GM19351 (cell line): ENCODE results near the gene ITPK1.

Experiments used
- ATAC-seq: cut with Tn5 transposase; IDR thresholded peaks from one replicate; pipeline ENCODE4 v1.9.1; 2021; ENCODE audit warnings: mild to moderate bottlenecking, moderate library complexity; ENCODE audit not compliant: unreplicated experiment

Gene ITPK1

DNA sequence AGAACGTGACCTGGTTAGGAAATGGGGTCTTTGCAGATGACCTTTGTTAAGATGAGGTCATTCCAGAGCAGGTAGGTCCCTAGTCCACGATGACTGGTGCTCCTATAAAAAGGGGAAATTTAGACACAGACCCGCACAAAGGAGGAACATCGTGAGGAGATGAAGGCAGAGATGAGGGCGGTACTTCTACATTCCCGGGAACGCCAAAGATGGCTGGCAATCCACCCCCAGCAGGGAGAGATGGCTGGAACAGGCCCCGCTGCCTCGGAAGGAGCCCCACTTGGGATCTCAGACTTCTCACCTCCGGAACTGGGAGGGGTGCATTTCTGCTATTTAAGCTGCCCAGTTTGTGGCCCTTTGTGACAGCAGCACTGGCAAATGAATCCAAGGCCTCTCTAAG is 85.0 kb downstream of the ITPK1 start:
- no peak for ATAC-seq

DNA sequence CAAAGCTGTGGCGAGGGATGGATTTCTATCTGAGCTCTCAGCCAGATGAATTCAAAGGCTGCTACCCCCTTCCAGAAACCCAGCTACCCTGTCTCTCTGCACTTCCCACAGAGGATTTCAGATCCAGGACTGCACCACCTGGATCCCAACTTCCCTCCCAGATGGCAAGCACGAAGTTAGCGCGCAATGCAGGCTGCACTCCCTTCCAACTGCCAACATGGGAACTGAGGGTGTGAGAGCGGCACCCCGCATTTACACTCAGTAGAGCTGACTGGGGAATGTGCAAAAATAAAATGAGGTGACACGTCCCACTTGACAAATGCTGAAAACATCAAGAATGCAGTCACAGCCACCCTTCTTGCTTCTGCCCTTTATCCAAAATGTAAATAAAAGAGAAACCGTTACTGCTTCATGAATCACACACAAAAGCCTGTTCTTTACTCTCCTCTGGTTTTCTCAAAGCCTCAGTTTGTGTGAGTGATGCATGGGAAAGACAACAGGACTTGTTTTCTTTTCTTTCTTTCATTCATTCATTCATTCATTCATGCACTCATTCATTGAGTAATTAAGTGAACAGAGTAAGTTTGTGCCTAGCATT is 85.7 kb downstream of the ITPK1 start:
- no peak for ATAC-seq

- ATAC-seq: no peak
Observed at GRCh38 chr14:93029417-93029816, 86.3 kb downstream of the ITPK1 start.

GRCh38 chr14:93028724-93029076 is 87.0 kb downstream of the ITPK1 start:
- no peak for ATAC-seq

GRCh38 chr14:93027810-93028723 is 87.7 kb downstream of the ITPK1 start:
- no peak for ATAC-seq

- no peak for ATAC-seq
Observed at GRCh38 chr14:93026339-93026738, 89.4 kb downstream of the ITPK1 start.

GRCh38 chr14:93025055-93025454 is 90.7 kb downstream of the ITPK1 start:
- no peak for ATAC-seq

GRCh38 chr14:93024493-93024892 is 91.2 kb downstream of the ITPK1 start:
- no peak for ATAC-seq

- ATAC-seq: no peak
Observed at GRCh38 chr14:93023802-93024434, 91.8 kb downstream of the ITPK1 start.

DNA sequence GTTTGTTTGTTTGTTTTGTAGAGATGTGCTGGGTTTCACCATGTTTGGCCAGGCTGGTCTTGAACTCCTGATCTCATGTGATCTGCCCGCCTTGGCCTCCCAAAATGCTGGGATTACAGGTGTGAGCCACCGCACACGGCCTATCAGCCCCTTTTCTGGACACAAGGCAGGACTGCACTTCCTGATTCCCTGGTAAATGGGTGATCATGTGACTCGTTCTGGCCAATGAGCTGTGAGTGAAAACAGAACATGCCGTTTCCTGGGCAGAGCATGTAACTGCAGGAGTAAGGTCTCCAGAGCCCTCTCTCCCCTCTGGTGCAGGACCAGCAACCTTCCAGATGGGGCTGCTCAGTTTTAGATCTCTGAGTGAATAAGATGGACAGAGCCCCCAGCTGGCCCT is 92.7 kb downstream of the ITPK1 start:
- ATAC-seq: no peak

DNA sequence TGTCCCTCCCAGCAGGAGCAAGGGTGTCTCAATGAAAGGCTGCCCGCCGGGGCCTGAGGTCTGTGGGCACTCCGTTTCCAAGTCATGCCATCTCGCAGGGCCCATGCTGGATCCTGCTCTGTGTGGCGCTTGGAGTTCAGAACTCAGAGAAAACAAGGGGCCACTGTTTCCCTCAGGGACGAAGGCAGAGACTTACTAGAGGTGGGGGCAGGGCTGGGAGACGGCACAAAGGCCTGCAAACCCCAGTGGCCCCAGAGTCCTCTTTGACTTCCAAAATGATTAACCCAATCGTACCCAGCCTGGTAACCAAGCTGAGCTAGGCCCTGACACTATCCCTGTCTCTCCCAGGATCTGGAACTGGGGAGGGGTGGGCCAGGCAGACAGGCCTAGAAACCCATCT is 95.8 kb downstream of the ITPK1 start:
- ATAC-seq: no peak

- ATAC-seq: no peak
Observed at GRCh38 chr14:93019367-93019843, 96.3 kb downstream of the ITPK1 start.

DNA sequence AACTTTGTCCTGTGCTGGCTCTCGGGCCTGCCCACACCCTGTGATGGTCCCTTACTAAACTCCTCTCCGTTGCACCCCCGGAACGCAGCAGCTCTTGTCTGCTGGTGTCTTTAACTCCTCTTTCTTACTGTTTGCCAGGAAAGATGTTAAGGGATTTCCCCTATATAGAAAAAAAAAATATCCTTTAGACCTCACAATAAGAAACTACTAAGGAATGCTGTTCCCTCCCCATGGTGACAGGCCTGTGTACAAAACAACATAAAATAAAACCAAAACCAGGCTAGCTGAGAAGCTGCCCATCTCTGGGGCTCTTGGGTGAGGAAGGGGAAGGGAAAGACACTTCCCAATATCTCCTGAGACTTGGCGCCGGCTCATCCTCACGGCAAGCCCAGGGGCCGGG is 97.4 kb downstream of the ITPK1 start:
- ATAC-seq: no peak

GRCh38 chr14:93017898-93018297 is 97.8 kb downstream of the ITPK1 start:
- no peak for ATAC-seq

DNA sequence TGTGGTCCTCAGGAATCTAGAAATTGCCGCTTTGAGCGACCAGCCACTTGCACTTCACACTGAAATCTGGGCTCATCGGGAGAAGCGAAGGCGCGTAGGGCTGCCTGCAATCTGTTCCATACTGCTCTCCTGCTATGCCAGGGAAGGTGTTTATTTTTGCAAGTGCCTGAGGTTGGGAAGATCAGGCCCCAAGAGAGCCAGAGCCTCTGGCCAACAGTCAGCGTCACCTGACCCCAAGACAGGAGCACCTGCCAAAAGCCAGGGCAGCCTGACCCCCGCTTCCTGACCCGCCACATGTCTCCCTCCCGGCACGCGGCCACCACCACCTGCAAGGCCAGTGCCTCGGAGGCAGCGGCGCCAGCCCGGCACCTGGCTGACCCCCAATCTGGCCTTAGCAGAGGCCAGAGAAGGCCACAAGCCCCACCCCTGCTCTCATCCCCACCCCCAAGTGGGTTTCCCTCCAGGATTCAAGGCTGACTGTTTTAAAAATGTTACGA is 98.4 kb downstream of the ITPK1 start:
- ATAC-seq: no peak

GRCh38 chr14:93016275-93016845 is 99.4 kb downstream of the ITPK1 start:
- no peak for ATAC-seq

GRCh38 chr14:93015505-93015904 is 100.2 kb downstream of the ITPK1 start:
- ATAC-seq: no peak

DNA sequence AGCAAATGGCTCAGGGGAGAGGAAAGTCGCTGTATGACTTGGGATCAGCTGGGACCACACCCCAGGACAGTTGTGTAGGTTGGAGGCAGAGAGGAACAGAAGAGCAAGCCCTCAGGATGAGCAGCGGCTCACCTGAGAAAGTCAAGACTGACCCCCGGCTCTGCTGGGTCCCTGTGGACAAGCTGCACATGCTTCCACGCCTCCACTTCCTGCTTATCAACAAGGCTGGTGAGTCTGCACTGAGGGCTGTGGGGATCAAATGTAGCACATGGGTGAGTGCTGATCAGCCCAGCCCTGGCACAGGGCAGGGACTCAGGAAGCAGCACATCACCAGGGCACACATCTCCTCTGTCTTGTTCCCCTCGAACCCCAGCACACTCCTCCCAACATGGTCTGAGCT is 100.7 kb downstream of the ITPK1 start:
- no peak for ATAC-seq

DNA sequence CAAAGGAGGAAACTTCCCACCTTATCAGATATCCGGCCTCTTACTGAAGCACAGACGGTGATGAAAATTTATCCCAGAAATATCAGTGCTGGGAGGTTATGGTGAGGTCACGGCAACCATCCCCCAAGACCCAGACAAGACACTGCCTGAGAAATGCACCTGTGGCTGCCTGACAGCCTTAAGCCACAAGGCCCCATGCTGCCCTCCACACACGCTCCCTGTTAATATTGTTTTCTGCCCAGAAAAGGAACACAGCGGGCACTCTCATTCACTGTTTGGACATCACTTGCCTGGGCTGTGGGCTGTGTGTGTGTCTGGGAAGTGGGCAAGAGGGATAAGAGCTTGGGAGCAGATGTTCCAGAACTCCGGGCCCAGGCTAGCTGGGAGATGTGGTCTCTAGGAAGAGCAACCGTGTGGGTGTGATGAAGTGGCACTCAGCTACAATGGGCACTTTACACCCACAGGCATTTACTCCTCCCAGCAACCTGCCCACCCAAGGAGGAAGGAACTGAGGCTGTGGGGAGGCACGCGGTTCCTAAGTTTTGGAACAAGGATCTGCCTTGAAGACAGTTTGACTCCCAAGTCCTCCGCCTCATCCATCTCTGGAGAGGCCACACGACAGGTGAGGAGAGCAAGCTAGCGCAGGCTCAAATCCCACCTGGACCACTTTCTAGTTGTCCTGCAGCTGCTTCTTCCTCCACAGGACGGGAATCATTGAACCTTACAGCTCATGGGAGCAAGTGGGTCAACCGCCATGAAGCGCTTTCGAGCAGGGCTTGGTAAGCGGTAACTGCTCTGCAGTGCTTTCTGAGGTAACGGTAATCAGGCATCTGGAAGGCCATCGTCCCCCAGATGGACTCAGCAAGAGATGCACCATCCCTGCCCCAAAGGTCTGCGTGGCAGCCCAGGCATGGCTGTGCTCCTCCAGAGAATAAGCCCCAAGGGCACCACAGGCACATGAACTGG is 101.4 kb downstream of the ITPK1 start:
- ATAC-seq: no peak
